HG02840 (cell line): Measurements from ENCODE around the gene CCNF.

Experiments used
- ATAC-seq: cut with Tn5 transposase; IDR thresholded peaks from one replicate; pipeline ENCODE4 v1.9.1; 2021; ENCODE audit warnings: mild to moderate bottlenecking, moderate library complexity, moderate number of reproducible peaks; ENCODE audit not compliant: unreplicated experiment, low FRiP score

The CCNF gene

DNA sequence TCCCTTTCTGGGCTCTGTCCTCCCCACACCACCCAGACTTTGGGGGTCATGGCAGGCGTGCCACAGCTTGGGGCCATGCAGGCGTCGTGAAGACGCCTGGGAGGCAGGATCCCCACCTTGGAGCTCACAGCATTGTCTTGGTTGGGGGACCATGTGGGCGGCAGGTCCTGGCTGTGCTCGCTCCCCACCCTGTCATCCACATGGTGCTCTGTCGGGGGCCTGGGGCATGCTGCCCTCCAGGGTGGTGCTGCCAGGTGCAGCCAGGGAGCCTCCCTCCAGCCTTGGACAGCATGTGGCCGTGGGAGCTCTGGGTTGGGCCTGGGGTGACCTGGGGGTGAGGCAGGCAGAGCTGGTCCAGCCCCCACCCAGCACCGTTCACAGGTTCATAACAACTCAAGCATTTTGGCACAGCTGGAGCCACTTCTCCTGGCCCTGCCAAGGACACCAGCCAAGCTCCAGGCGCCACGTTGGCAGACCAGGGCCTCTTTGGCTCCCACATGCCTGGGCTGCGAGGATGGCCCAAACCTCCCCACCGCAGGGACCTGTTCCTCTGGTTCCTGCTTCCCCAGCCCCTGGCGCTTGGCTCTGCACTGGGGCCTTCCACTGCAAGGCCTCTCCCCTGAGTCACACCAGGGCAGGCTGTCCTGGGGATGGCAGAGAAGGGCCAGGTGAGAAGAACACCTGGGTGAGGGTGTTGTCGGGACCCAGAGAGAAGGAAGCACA lies 69.4 kb downstream of the CCNF start:
- no peak for ATAC-seq

DNA sequence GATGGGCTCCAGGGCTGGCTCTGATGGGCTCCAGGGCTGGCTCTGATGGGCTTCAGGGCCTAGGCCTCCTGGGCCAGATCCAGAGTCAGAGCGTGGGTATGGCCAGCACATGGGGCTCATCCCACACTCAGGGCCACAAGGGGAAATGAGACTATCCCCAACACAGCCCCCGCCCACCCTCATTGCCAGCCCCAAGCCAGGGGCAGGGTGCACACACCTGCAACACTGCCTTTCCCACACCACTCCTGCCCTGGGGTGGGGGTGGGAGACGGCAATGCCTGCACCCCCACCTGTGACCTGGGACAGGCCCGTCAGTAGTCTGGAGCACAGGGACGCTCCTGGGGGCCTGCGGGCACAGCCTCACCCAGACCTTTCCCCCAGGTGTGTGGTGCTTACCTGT lies 70.2 kb downstream of the CCNF start:
- no peak for ATAC-seq

DNA sequence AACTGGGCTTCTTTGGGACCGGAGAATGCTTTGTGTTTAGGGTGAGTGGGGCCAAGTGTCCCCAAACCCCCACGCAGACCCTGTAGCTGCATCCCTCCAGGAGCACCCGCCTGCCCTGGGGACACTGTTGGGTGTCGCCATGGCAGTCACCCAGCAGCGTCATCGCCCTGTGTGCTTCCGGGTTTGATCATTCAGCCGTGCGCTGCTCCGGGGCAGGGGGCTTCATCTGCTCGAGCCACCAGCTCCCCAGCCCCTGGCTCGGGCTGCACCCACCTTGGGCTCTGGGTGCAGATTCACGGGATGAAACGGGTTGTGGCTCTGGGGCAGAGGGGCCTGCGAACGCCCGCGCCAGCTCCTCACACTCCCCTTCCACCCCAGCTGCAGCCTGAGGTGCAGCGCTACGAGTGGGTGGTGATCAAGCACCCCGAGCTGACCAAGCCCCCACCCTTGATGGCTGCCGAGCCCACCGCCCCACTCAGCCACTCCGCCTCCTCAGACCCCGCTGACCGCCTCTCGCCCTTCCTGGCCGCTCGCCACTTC lies 70.7 kb downstream of the CCNF start:
- ATAC-seq, result no peak

DNA sequence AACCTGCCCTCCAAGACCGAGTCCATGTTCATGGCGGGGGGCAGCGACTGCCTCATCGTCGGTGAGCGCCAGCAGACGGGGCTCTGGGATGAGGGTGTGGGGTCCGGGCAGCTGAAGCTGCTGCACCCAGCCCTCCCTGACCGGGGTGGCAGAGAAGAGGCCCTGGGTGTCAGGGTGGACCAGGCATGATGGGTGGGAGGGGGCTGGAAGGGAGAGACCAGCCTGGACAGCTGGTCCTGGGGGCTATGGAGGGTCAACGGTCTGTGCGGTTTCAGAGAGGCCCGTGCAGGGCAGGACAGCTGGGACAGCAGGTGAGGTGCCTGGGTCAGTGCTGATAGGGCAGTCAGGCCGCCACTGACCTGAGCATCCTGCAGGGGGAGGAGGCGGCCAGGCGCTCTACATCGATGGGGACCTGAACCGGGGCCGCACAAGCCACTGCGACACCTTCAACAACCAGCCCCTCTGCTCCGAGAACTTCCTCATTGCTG lies 71.2 kb downstream of the CCNF start:
- ATAC-seq, result no peak

DNA sequence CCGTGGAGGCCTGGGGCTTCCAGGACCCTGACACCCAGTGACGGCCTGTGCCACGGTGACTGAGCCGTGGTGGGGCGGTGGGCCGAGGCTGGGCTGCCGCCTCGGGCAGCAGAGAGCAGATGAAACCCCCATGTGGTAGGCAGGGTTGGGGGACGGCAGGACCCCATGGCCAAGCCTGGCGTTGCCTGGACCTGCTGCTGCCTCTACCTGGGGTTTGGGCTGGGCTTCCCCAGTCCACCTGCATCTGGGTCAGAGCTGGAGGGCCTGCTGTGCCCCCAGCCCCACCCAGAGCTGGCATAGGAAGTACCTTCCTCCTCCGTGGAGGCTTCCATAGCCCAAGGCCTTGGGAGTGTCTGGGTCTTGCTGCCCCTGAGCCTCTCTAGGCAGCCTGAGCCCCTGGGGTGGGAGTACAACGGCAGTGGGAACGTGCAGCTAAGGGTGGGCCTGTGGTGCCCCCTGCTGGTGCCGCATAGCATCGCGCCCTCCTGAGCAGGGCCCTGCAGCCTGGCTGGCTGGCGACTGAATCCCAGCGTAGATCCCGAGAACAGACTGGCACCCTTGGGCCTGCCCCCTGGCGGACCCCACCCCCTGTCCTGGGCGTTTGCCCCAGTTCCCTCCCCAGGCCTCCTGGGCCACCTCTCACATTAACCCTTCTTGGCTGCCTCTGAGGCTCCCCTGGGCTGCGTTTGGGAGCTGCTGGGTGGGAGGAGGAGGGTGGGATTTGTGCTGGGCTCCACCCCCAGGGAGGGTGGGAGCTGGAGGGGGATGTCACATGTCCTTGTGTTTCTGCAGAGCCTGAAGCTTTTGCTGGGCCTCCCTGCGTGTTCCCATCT lies 71.9 kb downstream of the CCNF start:
- no peak for ATAC-seq

DNA sequence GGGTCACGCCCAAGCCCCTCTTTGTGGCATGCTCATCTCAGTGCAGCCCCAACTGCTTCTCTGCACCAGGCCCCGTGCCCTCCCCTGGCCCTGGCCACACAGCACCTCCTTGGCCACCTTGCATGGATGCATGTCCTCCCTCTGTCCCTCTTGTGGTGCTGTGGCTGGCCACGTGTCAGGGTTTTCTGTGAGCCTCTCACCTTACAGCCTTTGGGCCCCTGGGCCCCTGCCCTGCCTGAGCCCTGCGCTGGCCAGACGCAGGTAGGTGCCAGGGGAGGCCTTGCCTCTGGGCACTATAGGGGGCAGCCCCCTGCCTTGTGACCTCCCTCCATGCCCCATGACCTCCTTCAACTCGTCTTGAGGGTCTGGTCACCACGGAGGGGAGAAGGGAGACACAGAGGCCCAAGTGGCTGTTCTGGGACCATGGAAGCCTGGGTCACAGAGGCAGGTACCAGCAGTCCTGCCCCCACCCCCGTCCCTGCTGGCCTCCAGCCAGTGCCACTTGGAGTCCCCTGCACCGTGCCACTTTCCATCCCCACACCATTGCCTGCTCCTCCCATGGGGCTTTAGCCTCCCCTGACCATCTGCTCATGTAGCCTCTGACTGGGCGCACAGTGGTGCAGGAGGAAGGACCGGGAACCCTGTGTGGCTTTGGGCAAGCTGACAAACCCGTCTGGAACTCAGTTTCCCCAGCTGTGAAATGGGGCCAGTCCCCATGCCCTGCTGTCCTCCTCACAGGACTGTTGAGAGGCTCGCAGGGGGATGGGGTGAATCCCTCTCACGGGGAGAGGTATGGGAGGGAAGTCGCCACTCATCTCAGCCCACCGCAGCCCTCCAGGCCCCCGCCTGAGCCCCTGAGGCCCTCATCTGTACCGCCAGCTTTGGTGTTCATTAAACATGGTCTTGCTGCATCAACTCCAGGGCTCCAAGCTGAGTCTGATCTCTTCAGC lies 73.0 kb downstream of the CCNF start:
- ATAC-seq, result no peak

DNA sequence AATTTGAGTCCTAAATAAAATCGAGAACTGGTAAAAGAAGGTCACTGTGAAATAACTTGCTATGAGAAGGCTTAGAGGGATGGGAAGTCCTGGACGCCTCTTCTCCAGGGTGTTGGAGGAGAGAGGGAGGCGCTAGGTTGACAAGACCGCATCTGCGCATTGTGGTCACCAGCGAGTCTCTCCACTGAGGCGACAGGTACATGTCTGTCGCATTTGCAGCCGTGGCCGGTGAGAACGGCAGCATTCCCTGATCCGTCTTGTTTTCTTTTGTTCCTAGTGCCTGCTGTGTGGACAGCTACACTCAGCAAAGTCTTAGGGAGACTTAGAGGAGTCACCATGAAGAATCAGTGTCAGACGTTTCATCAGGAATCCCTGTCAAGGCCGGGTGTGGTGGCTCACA lies 76.4 kb downstream of the CCNF start:
- no peak for ATAC-seq

DNA sequence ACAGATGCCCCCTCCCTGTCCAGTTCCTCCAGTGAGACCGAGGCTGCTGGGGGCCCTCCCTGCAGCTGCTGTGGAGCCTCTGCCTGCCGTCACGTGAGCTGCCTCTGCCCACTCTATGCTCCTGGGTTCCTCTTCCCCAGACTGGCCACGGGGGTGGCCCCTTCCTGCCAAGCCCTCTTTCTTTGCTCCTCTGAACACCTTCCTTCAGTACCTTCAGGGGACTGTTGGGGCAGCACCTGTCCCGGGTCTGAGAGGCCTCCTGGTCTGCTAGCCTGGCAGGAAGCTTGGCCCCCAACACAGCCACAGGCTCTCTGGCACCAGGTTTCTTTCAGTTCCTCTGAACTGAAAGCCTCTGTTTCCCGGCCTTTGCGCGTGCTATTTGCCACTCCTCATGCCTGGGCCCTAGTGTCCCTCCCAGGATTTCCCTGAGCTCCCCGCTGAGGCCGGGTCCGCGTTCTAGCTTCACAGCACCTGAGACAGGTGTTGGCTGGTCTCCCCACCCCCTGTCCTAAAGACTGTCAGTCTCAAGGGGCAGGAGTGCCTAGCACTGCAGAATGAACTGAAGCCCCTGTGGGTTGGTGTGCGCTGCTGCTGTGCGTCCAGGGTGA lies 77.9 kb downstream of the CCNF start:
- no peak for ATAC-seq

DNA sequence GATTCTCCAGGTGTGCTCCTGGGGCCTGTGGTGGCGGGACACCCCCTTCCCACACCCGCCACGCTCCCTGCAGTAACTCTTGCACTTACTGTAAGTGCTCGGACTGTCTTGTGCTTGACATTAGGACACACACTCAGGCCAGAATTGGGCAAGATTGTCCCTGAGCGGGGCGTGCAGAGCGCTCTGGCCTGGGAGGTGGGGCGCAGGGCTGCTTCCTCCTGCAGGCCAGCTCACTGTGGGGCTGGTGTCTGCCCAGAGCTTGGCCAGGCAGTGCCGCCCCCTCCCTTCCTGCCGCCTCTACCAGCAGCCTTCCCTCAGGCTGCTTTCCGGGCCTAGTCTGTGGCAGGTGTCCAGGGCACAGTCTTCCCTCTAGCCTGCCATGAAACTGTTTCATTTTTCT lies 78.4 kb downstream of the CCNF start:
- ATAC-seq, result no peak
